HEK293 (cell line): ENCODE results near the gene MAML2.

Source experiments
- CTCF ChIA-PET: fragments of 350-600 bp; formaldehyde crosslinking; extraction: SDS; loops from one replicate; lab custom pipeline; 2021; ENCODE audit warnings: antibody characterized with exemption; lab: Yijun Ruan, JAX
- POLR2A ChIA-PET: fragments of 300-600 bp; formaldehyde crosslinking; extraction: SDS; loops from one replicate; lab custom pipeline; 2020; ENCODE audit warnings: antibody characterized with exemption, inconsistent platforms; lab: Yijun Ruan, JAX
- H3K27ac ChIP-seq: fragments of 200-500 bp; sonication (Bioruptor generic); 2 replicates; pipeline ENCODE4 v1.5.1; 2014; ENCODE audit warnings: low read depth, low read length, control low read depth, inconsistent platforms; ENCODE audit errors: extremely low read depth
- H3K36me3 ChIP-seq, 2 experiments: fragments of 200-500 bp in 1 of 2; sonication (Bioruptor generic) in 1 of 2; 1 replicate in 1 of 2; 2 replicates in 1 of 2; pipeline ENCODE4 v1.5.1; 2014 to 2017; ENCODE audit warnings: inconsistent platforms in 2 of 2, low read length in 2 of 2; ENCODE audit not compliant: control insufficient read depth in 2 of 2, insufficient read depth in 1 of 2
- H3K4me1 ChIP-seq: fragments of 200-500 bp; sonication (Bioruptor generic); 2 replicates; pipeline ENCODE4 v1.5.1; 2014; ENCODE audit warnings: mild to moderate bottlenecking, low read length, inconsistent platforms; ENCODE audit not compliant: control insufficient read depth, insufficient read depth
- H3K4me3 ChIP-seq: 2 replicates; pipeline ENCODE4 v1.5.1; 2011; ENCODE audit warnings: low read depth, mild to moderate bottlenecking, control low read depth, low read length, moderate library complexity
- H3K9me3 ChIP-seq: fragments of 200-500 bp; sonication (Bioruptor generic); 2 replicates; pipeline ENCODE4 v1.5.1; 2014; ENCODE audit warnings: low read depth, low read length, inconsistent platforms; ENCODE audit not compliant: control insufficient read depth, insufficient read depth
- HOXD13 ChIP-seq: sonication (generic); formaldehyde crosslinking; IDR thresholded peaks from 2 replicates; pipeline ENCODE4 v1.8.0; 2022; ENCODE audit warnings: missing genetic modification reagents, borderline replicate concordance
- KLF16 ChIP-seq: fragments of 450-650 bp; formaldehyde crosslinking; IDR thresholded peaks from 2 replicates; pipeline ENCODE4 v1.5.1; 2017; ENCODE audit warnings: missing biosample characterization, missing genetic modification characterization
- OSR2 ChIP-seq: fragments of 450-650 bp; formaldehyde crosslinking; IDR thresholded peaks from 2 replicates; pipeline ENCODE4 v1.5.1; 2016; ENCODE audit warnings: missing biosample characterization, missing genetic modification characterization
- OVOL3 ChIP-seq: fragments of 450-650 bp; formaldehyde crosslinking; IDR thresholded peaks from 2 replicates; pipeline ENCODE4 v1.5.1; 2016; ENCODE audit warnings: missing biosample characterization, missing genetic modification characterization
- ZNF169 ChIP-seq: fragments of 450-650 bp; formaldehyde crosslinking; IDR thresholded peaks from 2 replicates; pipeline ENCODE4 v1.5.1; 2016; ENCODE audit warnings: missing biosample characterization, missing genetic modification characterization
- ZNF19 ChIP-seq: fragments of 450-650 bp; formaldehyde crosslinking; IDR thresholded peaks from 2 replicates; pipeline ENCODE4; 2016; ENCODE audit warnings: missing biosample characterization, missing genetic modification characterization, low read depth
- ZNF335 ChIP-seq: fragments of 450-650 bp; formaldehyde crosslinking; conservative IDR thresholded peaks from 2 replicates; pipeline ENCODE4 v1.5.1; 2016; ENCODE audit warnings: missing biosample characterization, missing genetic modification characterization
- ZNF416 ChIP-seq: fragments of 450-650 bp; formaldehyde crosslinking; IDR thresholded peaks from 2 replicates; pipeline ENCODE4 v1.5.1; 2016; ENCODE audit warnings: missing biosample characterization, missing genetic modification characterization
- ZNF654 ChIP-seq: fragments of 450-650 bp; formaldehyde crosslinking; IDR thresholded peaks from 2 replicates; pipeline ENCODE4 v1.5.1; 2016; ENCODE audit warnings: low read depth, missing biosample characterization, missing genetic modification characterization
- ZNF658 ChIP-seq: fragments of 450-650 bp; formaldehyde crosslinking; IDR thresholded peaks from 2 replicates; pipeline ENCODE4; 2016; ENCODE audit warnings: missing biosample characterization, missing genetic modification characterization
- ZNF747 ChIP-seq: fragments of 450-650 bp; formaldehyde crosslinking; IDR thresholded peaks from 2 replicates; pipeline ENCODE4 v1.5.1; 2016; ENCODE audit warnings: missing biosample characterization, missing genetic modification characterization
- TF ChIP-seq, protein P1 (sequence below): fragments of 450-650 bp; formaldehyde crosslinking; IDR thresholded peaks from 2 replicates; pipeline ENCODE4 v1.5.1; 2016; ENCODE audit warnings: missing biosample characterization, missing genetic modification characterization
- TF ChIP-seq, protein P2 (sequence below): fragments of 450-650 bp; formaldehyde crosslinking; IDR thresholded peaks from 2 replicates; pipeline ENCODE4 v1.5.1; 2016; ENCODE audit warnings: missing biosample characterization, missing genetic modification characterization
- TF ChIP-seq, protein P3 (sequence below): fragments of 450-650 bp; formaldehyde crosslinking; IDR thresholded peaks from 2 replicates; pipeline ENCODE4 v1.5.1; 2016; ENCODE audit warnings: missing biosample characterization, missing genetic modification characterization

MAML2 gene

DNA sequence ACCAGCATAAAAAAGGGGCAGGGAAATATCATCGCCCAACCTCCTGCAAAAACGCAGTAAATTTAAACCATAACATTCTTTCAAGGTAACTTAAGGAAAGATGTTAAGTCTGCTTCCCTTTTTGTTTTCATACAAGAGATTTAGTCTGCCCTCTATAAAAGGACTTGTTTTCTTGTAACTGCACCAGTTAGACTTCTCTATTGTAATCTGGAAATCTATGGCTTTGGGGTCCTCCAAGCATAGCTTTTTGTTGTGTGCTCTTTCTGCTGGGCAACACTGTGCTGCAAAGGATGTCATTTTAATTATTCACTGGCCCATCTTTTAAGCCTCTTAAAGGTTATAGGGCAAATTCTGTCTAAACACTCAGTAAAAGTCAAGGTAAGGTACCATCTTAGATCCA, 136.0 kb downstream of the MAML2 start:
- H3K27ac ChIP-seq, result no peak overlapping the region; the same call in 1 of the 2 replicates
- H3K4me3 ChIP-seq, result no peak overlapping the region
- no peak for TF ChIP-seq HOXD13 (CRISPR knock-in tag)
- TF ChIP-seq ZNF658 (tag by site-specific recombination), result no peak
- no peak for TF ChIP-seq ZNF654 (tag by site-specific recombination)
- no peak for TF ChIP-seq ZNF416 (tag by site-specific recombination)
- no peak for TF ChIP-seq ZNF747
- TF ChIP-seq ZNF19 (tag by site-specific recombination), result no peak
- no peak for TF ChIP-seq ZNF169 (tag by site-specific recombination)
- TF ChIP-seq, protein P1, sequence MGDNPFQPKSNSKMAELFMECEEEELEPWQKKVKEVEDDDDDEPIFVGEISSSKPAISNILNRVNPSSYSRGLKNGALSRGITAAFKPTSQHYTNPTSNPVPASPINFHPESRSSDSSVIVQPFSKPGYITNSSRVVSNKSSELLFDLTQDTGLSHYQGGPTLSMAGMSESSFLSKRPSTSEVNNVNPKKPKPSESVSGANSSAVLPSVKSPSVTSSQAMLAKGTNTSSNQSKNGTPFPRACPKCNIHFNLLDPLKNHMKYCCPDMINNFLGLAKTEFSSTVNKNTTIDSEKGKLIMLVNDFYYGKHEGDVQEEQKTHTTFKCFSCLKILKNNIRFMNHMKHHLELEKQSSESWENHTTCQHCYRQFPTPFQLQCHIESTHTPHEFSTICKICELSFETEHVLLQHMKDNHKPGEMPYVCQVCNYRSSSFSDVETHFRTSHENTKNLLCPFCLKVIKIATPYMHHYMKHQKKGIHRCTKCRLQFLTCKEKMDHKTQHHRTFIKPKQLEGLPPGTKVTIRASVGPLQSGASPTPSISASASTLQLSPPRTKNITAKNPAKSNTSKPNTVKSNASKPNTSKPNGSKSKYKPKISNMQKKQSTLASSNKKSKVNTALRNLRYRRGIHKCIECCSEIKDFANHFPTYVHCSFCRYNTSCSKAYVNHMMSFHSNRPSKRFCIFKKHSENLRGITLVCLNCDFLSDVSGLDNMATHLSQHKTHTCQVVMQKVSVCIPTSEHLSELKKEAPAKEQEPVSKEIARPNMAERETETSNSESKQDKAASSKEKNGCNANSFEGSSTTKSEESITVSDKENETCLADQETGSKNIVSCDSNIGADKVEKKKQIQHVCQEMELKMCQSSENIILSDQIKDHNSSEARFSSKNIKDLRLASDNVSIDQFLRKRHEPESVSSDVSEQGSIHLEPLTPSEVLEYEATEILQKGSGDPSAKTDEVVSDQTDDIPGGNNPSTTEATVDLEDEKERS (tag by site-specific recombination), result no peak
- TF ChIP-seq, protein P2, sequence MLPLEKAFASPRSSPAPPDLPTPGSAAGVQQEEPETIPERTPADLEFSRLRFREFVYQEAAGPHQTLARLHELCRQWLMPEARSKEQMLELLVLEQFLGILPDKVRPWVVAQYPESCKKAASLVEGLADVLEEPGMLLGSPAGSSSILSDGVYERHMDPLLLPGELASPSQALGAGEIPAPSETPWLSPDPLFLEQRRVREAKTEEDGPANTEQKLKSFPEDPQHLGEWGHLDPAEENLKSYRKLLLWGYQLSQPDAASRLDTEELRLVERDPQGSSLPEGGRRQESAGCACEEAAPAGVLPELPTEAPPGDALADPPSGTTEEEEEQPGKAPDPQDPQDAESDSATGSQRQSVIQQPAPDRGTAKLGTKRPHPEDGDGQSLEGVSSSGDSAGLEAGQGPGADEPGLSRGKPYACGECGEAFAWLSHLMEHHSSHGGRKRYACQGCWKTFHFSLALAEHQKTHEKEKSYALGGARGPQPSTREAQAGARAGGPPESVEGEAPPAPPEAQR, result no peak
- TF ChIP-seq OVOL3, result no peak
- H3K4me1 ChIP-seq, result peaks cover 3% of the 10 kb centered on the region; the same call in 1 of the 2 replicates
- CTCF ChIA-PET, result interaction anchor here (0.7 kb wide), 1 partner anchor 49 kb away, joined by 3 read pairs; no protein-coding TSS in a partner anchor
- no peaks in the 10 kb centered on the region for H3K36me3 ChIP-seq
- POLR2A ChIA-PET, result no interaction called here
- H3K9me3 ChIP-seq, result no peaks in the 10 kb centered on the region

DNA sequence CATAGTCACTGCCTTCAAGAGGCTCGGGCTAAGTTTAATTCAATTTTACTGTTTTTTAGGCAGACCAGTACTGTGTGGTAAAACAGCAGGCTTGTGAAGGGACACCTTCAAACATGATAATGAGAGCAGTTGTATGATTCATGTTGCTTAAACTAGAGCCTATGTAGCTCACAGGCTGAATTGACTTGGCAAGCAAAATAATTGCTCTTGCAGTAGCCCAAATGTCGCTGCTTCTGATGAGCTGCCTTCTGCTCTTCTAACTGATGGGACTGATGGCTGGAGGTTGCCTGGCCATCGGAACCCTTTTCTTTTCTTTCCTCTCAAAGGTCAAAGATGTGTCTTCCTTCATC, 137.6 kb downstream of the MAML2 start:
- H3K36me3 ChIP-seq, result no peaks in the 10 kb centered on the region
- H3K9me3 ChIP-seq, result no peaks in the 10 kb centered on the region
- POLR2A ChIA-PET, result interaction anchor here (1.3 kb wide), 1 partner anchor 138 kb away, joined by 3 read pairs; no protein-coding TSS in a partner anchor
- peaks cover 3% of the 10 kb centered on the region; the same call in 1 of the 2 replicates for H3K4me1 ChIP-seq
- CTCF ChIA-PET, result no interaction called here
- no peak overlapping the region for H3K4me3 ChIP-seq
- TF ChIP-seq, protein P3, sequence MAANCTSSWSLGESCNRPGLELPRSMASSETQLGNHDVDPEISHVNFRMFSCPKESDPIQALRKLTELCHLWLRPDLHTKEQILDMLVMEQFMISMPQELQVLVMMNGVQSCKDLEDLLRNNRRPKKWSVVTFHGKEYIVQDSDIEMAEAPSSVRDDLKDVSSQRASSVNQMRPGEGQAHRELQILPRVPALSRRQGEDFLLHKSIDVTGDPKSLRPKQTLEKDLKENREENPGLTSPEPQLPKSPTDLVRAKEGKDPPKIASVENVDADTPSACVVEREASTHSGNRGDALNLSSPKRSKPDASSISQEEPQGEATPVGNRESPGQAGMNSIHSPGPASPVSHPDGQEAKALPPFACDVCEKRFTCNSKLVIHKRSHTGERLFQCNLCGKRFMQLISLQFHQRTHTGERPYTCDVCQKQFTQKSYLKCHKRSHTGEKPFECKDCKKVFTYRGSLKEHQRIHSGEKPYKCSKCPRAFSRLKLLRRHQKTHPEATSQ (tag by site-specific recombination), result no peak
- peak; percentile 24; the same call in 1 of the 2 replicates for TF ChIP-seq OSR2 (tag by site-specific recombination)
- H3K27ac ChIP-seq, result no peak overlapping the region

DNA sequence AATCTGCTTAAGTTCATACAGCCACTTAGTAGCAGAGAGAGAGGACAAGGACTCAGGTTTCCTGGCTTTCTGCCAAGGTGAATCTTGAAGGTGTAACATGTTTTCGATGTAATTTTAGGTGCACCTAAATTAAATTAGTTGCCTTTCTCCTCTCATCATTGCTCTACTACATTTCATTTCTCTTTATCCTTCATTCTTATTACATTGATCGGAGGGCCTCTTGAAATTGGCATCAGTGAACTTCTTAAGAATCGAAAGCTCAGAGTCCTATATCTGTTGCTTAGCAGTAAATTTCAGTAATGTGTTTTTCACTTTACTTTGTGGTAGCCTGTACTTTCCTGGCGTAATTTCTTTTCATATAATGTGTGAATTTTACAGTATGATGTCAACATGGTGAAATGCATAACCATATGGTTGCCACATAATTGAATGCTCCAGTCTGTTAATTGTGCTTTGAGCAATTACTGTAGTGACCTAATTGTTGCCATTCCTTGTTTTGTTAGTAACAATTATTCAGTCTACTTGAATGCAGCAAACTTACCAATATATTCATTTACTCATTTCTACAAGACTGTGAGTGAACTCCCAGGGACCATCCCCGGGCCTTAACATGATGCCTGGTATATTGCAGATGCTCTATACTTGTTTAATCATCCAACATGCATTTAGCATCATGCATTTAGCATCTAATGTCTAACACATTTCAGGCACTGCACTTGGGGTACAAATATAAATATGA, 138.1 kb downstream of the MAML2 start:
- ChIA-PET CTCF (interaction anchor here (1.5 kb wide), 1 partner anchor 138 kb away, joined by 3 read pairs; the partner anchor contains the start of gene MAML2), POLR2A (interaction anchor here (1.3 kb wide), 1 partner anchor 139 kb away, joined by 3 read pairs; no protein-coding TSS in a partner anchor)
- no peaks in the 10 kb centered on the region for H3K36me3 ChIP-seq
- peaks cover 3% of the 10 kb centered on the region; the same call in 1 of the 2 replicates for H3K4me1 ChIP-seq
- TF ChIP-seq KLF16 (tag by site-specific recombination) (no peak), ZNF335 (tag by site-specific recombination) (peak; percentile 78)
- H3K27ac ChIP-seq, result no peak overlapping the region
- H3K4me3 ChIP-seq, result no peak overlapping the region
- no peaks in the 10 kb centered on the region for H3K9me3 ChIP-seq
